Epidermal melanocyte (primary cell): ENCODE data around the gene CTIF.
"Not testable (repeated sequence)": the region's sequence is repeated elsewhere in the genome, so short reads cannot be mapped to it uniquely, and the experiment has no call there.

ENCODE experiments used
- DNase-seq: peaks from one replicate; pipeline ENCODE4 v3.0.0; 2011; ENCODE audit warnings: low spot score; ENCODE audit not compliant: insufficient read length

The CTIF gene

DNA sequence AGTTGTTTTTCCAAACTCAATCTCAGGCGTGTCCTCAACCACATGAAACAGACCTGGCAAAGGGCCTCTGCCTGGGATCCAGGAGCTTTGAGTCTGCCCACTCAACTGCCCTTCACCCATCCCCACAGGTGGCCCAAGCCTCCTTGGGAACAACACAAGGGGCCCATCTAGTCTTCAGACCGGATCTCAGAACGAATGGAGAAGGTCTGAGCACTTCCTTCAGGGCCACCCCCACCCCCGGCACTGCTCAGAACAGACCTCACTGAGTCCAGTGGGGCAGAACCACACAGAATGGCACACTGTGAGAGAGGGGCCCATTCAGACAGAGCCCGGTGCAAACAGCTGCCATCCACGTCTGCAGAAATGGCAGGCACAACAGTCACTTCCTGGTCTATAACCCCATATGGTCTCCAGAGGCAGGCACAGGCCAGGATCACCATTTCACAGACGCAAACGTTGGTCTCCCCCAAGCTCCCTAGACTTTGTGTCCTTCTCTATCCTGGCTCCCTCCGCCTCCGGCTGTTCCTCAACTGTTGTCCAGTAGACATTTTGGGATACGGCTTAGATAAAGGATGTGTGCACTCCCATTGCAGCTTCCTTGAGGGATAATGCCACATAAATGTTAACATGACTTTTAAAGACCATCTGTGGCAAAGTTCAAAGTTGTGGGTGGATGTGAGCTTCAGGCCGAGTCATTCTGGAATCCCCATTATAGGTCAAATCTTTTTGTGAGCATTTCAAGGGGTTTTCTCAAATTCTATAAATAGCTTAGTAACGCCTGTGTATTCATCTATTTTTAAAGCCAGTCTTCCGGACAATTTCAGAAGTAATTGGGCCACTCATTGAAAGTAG lies 262.3 kb downstream of the CTIF start:
- DNase-seq, result no peak

DNA sequence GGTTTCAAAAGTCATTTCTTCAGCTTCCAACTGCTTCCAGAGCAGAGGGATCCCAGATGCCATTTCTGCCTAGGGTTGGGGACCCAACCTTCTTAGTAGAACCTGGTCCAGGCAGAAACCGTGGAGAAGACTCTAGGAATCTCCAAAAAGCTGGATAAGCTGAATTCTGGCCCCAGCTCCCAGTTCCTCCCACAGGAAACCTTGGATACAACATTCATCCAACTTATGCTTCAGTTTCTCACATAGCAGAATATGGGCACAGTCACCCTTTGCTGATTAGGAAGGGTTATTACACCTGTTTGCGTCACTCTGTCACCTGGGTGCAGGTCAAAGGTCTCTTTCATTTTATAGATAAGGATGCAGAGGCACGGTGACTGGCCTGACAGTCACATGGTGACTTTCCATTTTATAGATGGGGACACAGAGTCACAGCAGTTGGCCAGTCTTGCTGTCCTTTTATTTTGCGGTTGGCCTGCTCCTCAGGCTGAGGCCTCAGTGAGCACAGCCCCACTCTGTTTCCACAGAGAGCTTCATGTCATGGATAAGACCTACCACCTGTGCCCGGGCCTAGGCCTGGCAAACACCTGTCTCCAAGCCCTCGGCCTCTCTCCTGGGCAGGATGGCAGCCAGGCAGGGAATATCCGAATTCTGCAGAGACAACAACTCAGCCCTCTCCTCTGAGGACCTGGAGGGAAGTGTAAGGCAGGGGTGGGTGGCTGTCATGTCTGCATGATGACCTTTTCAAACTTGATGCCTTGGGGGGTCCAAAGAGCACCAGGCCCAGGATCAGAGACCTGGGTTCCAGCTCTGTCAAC lies 263.1 kb downstream of the CTIF start:
- DNase-seq, result no peak

DNA sequence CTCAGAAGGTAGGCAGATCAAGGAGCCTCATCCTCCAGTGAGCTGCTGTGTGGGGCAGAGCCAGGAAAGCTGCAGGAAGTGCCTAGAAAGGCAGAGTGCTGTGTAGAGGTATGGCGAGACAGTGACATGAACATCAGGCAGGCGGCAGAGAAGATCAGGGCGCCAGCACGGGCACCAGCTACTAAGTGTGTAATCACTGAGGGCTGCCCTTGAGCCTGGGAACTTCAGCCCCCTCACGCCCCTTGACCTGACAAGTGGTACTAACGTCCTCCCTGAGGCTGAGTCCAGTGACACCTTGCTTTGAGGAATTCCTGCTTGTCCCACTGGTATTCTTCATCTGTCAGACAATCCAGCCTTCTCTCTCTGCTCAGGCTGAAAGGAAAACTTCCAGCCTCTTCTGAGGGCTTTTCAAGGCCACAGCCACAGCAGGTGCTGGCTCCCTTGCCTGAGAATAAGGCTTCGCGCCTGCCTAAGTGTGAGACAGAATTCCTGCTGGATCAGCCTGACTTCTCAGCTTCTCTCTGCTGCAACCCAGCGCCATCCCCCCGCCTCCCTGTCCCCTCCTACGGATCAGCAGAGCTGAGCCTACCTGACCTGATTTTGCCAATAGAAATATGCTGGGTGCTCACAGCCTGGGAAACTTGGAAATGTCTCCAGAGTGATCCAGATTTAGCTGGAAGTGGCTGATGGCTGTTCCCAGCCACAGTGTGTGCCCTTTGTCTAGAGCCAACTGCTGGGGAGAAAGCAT lies 263.9 kb downstream of the CTIF start:
- no peak for DNase-seq

DNA sequence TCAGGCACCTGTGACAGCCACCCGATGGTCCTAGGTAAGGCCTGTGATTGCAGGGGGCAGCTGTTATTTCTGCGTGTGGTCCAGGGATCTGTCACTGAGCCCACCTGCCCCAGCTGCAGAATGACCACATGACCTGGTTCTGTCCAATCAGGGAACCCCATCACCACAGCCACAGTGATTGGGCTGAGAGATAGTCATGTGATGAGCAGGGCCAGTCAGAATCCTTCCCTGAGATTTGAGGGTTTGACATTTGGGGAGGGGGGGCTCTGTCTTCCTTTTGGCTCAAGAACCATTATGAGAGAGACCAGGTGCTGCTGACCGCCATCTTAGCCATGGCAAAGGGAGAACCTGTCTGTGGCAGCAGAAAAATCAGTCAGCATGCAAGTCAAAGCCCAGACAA lies 264.7 kb downstream of the CTIF start:
- DNase-seq, result no peak

DNA sequence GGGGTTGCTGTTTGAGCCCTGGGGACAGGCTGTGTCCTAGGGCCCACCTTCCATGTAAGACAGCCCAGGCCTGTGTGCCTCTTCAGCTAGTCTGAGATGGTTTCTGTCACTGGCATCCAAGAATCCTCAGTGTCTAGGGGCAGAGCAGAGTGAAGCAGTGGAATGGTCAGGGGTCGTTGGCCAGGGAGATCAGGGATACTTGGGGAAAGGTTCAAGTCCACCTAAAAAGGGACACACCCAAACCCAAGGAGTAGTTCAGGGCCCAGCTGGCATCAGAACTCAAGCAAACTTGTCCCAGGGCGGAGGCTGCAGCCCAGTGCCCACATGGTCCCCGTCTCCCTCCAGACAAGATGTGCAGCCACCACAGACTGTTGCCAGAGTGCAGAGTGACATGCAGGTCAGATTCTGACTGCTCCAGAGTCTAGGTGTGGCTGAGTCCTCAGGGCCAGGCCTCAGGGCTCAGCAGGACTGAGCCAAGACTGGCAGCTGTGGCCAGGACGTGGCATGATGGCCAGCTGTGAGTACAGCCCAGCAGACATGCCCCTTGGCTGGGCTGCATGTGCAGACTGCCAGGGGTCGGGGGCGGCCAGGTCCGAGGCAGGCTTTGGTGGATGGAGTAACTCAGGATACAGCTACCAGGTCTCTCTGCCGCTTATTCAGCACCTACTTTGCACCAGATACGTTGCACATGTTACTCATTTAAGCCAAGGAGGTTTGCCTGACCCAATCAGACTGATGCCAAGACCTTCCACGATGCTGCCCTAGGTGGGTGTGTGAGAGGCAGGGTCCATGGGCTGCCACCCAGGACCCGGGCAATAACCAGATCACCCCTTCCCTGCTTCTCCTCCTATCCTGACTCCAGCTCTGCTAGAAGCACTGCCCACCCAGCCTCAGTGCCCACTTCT lies 265.4 kb downstream of the CTIF start:
- no peak for DNase-seq

DNA sequence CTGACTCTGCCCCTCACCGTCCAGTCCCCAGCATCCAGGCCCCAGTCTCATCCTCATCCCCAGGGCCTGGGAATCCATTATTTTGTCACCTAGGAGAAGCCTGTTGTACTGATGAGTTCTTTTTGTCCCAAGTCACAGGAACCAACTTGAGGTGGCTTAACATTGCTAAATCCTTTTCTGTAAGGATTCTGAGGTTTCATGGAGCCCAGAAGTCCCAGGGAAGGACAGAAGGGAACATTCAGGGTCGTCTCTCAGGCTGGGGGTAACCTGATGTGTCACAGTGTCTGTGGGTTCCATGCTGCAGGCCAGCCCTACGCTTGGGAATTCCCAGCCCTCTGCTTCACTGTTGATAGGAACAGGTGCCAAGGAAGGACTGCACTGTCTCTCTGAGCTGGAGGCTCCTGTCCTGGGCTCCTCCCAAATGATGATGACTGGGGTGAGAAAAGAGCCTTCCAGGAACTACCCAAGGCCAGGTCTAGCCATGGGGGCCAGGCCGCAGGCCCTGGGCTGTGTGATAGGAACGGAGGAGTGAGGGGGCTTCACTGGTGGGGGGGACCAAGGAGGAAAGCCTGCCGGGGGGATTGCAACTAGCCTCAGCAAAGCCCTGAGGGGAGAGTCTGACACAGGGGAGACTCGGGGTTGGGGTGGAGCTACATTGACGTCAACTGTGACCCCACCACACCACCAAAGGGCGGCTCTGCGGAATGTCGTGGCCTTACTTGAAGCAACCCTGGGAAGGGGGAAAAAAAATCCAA lies 266.2 kb downstream of the CTIF start:
- DNase-seq, result no peak

DNA sequence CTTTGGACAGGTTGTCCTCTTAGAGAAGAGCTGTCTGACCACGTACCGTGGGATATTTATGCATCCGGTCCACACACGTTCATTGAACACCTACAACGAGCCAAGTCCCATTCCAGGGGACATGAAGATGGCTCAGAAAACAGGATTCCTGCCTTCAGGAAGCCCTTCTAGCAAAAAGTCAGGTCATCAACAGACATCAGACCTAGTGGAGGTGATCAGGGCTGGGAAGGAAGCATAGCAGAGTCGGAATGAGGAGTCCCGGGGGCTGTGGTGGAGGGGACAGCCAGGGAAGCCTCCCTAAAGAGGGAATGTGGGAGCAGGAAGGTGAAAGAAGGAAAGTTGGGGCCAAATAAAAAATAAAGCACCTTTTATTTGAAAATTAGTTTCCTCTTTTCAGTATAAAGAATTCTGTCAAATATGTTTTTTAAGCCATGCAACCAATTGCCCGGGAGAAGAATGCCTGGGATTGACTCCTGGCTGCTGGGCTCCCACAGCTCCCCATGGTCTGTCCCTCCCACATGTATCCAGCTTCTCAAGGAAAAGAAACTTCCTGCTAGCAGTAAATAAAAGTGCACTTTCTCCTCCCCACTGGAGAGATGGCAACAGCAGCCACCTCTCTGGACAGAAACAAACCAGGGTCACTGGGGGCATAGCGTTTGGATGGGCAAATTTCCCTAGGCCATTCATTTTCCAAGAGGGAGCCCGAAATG lies 267.1 kb downstream of the CTIF start:
- DNase-seq, result no peak

DNA sequence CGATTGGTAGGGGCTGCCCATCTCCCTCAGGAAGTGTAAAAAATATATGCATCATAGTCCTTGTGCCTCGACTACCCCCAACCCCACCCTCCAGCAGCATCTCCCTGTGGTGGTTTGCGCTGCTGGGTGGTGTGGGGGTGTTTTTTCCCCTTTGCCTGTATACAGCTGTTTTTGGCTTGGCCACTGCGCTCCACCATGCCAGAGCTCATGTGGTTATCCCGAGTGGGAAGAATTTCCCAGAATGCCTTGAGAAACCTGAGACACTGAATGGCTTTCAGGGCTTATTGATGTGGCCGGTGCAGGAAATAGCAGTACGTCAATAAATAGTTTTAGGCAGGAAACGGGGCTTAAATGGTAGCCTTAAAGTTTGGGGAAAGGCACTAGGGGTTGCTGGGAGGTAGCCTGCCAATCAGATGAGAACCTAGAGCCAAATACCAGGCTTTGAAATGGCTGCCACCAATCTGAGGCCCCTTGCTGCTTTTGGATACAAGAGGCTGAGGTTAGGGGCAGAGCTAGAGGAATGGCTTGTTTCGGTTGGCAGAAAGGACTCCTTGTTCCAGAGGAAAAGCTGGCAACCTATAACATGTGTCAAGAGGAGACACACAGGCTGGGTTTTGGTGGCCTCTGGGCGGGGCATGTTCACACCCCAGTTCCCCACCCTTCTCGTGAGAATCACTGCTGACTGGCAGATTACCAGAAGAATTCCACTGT lies 267.9 kb downstream of the CTIF start:
- DNase-seq, result peak; percentile 50

DNA sequence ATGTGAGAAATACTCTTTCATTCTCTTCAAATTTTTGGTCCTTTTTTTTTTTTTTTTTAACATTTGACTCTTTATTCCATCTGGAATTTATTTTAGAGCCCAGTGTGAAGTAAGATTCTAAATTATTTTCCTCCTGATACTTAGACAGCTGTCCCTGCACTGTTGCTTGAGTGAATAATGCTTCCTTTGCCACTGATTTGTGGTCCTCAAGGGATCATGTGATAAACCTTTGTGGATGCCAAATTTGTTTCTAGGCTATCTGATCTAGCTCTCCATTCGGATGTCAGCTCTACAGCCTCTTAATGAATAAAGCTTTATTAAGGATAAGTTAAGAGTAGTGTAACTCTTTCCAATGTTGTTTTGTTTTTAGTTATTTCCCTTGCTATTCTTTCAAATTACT lies 269.6 kb downstream of the CTIF start:
- no peak for DNase-seq

DNA sequence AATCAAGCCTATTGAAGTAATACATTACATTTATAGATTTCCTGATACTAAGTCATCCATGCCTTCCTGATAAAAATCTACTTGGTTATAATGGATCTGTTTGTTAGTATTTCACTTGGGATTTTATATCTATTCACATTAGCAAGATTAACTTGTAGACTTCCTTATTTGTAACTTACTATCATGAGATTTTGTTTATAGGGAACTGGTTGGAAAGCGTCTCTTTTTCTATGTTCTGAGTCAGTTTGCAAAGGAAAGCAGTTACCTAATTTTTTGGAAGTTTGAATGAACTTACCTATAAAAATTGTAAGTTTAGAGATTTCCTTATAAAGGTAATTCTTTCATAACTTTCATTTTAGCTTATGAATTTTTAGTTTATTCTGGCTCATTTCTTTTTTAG lies 270.5 kb downstream of the CTIF start:
- DNase-seq, result no peak

DNA sequence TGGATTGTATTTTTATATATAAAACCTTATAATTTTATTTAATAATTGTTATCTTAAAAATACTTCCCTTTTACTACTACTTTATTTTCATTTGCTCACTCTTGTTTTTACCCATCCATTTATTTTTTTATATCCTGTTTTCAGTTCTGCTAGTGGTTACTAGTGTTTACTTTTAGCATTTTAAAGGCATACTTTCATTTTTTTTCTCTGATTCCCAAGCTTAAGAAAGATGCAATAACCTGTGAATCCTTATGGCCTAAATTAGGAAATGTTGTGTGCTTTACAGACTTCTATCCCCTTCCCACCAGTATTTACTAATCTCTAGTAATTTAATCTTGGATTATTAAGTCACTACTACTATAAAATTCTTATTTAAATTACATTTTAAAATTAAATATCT lies 272.0 kb downstream of the CTIF start:
- no peak for DNase-seq

DNA sequence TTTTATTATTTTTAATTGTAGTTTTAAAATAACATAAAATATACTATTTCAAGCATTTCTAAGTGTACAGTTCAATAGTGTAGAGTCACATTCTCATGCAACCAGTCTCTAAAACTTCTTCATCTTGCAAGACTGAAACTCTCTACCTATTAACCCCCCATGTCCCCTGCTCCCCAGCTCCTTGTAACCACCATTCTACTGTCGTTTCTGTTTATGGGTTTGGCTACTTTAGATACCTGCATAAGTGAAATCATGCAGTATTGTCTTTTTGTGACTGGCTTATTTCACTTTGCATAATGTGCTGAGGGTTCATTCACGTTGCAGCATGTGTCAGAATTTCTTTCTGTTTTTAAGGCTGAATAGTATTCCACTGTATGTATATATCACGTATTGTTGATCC lies 272.6 kb downstream of the CTIF start:
- no peak for DNase-seq

DNA sequence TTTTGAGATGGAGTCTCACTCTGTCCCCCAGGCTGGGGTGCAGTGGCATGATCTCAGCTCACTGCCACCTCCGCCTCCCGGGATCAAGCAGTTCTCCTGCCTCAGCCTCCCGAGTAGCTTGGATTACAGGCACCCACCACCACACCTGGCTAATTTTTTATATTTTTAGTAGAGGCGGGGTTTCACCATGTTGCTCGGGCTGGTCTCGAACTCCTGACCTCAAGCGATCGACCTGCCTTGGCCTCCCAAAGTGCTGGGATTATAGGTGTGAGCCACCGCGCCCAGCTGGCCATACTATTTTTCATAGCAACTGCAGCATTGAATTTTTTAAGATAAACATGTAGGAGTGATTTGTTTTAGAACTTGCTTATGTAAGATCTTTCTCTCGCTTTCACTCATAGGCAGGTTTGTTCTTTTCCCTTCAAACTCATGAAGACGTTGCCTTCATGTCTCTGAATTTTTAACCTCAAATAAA lies 273.2 kb downstream of the CTIF start:
- DNase-seq, result not testable (repeated sequence)

DNA sequence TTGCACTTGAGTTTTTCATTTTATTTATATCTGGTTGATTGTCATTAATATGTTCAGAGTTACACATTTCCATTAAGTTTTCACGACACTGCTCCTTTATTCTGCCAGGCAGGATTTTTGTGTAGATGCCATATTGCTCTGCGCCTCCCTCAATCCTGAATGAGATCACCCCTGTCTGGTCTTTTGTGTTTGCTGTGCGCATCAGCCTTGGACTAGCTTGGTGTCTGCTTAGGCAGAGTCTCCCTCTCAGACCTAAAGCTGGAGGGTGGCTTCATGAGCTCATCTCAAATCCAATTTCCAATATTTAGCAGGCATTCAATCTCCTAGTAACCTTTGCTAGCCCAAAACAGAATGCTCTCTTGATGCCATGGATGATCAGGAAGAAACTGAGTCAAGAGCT lies 274.5 kb downstream of the CTIF start:
- no peak for DNase-seq

DNA sequence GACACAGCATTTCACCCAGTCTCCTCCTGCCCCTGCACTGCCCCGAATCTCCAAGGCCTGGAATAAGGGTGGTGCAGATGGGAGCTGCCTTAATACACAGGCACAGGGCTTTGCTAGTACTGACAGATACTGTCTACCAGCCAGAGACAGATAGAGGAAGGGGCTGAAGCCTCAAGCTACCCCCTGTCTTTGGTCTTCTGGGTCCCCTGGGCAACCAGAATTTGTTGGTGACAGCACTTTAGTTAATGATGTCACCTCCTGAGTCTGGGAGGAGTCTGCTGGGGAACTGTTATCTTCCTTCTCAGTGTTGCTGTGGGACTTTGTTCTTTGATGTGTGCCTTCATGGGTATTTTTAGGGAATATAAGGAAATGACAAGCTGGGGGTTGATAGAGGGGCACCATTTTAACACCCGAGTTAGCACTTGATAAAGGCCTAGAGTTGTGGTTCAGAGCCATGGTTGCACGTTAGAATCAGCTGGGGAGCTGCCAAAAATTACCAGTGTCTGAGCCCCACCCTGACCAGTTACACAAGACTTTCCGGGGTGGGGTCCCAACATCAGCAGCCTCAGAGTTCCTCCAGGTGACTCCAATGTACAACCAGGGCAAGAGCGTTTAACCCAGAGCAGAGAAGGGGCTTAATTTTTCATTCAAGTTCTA lies 275.1 kb downstream of the CTIF start:
- no peak for DNase-seq

DNA sequence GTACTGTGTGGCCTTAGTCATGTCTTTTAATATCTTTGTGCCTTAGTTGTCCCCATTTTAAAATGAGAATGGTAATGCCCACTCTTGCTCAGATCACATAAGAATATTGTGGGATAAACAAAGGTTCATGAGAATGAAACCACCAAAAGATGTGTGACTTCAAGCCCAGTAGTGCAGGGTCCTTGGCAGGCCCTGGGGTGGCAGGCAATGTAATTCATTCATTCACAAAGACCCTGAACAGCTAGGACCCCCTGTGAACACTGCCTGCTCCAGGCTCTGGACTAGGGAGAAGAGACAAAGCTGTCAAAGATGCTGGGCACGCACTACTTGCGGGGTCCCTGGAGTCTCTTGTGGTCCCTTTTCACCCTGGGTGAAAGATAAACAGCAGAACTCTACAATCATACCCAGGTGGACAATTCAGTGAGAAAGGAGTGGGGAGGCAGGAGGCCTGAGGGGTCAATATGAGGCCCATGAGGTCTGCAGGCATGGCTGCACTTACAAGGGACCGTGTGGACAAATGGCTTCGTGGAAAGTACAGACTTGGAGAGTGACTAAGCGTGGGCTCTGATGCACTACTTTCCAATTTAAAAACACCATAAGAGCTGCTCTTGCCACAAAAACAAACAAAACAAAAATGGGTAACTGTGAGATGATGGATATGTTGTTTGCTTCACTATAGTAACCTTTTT lies 275.8 kb downstream of the CTIF start:
- no peak for DNase-seq

DNA sequence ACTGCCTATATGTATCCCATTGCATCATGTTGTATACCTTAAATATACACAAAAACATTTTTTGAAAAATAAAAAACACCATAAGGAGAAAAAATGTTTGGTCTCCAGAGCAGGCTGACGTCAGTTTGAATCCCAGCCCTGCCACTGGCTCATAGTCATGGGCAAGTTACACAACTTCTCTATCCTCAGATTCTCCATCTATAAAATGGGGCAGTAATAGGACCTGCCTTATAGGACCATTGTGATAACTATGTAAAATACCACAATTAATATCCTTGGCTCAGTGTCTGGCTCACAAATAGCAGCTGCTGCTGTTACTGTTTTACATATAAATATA lies 276.3 kb downstream of the CTIF start:
- DNase-seq, result no peak
